ENCODE data around the gene USF1. TPM values are rescaled to one million over a fixed set of nuclear protein-coding genes. Genes with fewer than 3 reads are reported as not detected.
"Not testable (repeated sequence)": the region's sequence is repeated elsewhere in the genome, so short reads cannot be mapped to it uniquely, and the experiment has no call there.

USF1 gene
- total RNA-seq, 1 donor from 2014 or later: 158 TPM

DNA sequence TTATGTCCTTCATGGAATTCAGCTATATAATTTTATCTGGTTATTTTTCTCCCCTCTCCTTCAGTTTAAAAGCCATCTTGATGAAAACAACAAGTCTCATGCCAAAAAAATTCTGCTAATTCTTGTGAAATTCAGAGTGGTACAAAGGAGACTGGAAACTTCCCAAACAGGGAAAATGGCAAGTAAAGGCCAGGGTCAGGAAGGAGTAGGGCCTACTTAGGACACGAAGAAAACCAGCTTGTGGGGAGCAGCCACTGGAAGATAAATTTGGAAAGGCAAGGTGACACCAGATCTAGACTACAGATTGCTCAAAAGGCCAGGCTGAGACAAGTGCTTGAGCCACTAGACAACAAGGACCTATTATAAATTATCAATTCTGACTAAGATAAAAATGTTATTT is 13.4 kb downstream of the USF1 start:
- Mint-ChIP-seq H3K9me3 (ENCODE audit: unreplicated experiment) (no peaks in the 10 kb centered on the region), H3K27me3 (ENCODE audit: unreplicated experiment) (no peaks in the 10 kb centered on the region), H3K4me3 (ENCODE audit: unreplicated experiment) (no peak overlapping the region), H3K4me1 (ENCODE audit: low read depth, unreplicated experiment) (no peaks in the 10 kb centered on the region), H3K36me3 (ENCODE audit: unreplicated experiment) (peaks cover under 1% of the 10 kb centered on the region), H3K27ac (ENCODE audit: unreplicated experiment) (no peak overlapping the region)
- TF ChIP-seq, protein P1, sequence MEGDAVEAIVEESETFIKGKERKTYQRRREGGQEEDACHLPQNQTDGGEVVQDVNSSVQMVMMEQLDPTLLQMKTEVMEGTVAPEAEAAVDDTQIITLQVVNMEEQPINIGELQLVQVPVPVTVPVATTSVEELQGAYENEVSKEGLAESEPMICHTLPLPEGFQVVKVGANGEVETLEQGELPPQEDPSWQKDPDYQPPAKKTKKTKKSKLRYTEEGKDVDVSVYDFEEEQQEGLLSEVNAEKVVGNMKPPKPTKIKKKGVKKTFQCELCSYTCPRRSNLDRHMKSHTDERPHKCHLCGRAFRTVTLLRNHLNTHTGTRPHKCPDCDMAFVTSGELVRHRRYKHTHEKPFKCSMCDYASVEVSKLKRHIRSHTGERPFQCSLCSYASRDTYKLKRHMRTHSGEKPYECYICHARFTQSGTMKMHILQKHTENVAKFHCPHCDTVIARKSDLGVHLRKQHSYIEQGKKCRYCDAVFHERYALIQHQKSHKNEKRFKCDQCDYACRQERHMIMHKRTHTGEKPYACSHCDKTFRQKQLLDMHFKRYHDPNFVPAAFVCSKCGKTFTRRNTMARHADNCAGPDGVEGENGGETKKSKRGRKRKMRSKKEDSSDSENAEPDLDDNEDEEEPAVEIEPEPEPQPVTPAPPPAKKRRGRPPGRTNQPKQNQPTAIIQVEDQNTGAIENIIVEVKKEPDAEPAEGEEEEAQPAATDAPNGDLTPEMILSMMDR (IDR thresholded peaks at IDR 0.05; ENCODE audit: partially characterized antibody, unreplicated experiment): no peak
- DNase-seq: no peak

DNA sequence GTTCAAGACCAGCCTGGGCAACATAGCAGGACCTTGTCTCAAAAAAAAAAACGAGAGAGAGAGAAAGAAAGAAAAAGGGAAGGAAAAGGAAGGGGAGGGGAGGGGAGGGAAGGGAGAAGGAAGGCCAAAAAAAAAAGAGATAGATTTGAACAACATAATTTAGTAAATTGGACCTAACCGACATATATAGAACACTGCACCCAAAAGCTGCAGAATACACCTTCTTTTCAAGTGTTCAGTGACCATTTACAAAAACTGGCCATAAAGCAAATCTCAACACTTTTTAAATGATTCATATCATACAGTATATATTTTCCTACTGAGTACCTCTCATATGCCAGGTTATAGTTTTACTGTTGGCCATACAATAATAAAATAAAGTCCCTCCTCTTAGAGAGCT is 13.9 kb downstream of the USF1 start:
- Mint-ChIP-seq H3K4me3 (ENCODE audit: unreplicated experiment) (no peak overlapping the region), H3K4me1 (ENCODE audit: low read depth, unreplicated experiment) (no peaks in the 10 kb centered on the region), H3K27me3 (ENCODE audit: unreplicated experiment) (no peaks in the 10 kb centered on the region), H3K36me3 (ENCODE audit: unreplicated experiment) (peaks cover 5% of the 10 kb centered on the region), H3K9me3 (ENCODE audit: unreplicated experiment) (no peaks in the 10 kb centered on the region), H3K27ac (ENCODE audit: unreplicated experiment) (no peak overlapping the region)
- no peak for DNase-seq
- TF ChIP-seq, protein P1 (IDR thresholded peaks at IDR 0.05; ENCODE audit: partially characterized antibody, unreplicated experiment): no peak

DNA sequence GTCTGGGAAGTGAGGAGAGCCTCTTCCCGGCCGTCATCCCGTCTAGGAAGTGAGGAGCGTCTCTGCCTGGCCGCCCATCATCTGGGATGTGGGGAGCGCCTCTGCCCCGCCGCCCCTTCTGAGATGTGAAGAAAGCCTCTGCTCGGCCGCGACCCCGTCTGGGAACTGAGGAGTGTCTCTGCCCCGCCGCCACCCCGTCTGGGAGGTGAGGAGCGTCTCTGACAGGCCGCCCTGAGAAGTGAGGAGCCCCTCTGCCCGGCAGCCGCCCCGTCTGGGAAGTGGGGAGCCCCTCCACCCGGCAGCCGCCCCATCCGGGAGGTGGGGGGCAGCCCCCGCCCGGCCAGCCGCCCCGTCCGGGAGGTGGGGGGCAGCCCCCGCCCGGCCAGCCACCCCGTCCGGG is 16.3 kb downstream of the USF1 start:
- H3K36me3 Mint-ChIP-seq (ENCODE audit: unreplicated experiment); H3K27me3 Mint-ChIP-seq (ENCODE audit: unreplicated experiment); H3K9me3 Mint-ChIP-seq (ENCODE audit: unreplicated experiment); H3K4me1 Mint-ChIP-seq (ENCODE audit: low read depth, unreplicated experiment); H3K27ac Mint-ChIP-seq (ENCODE audit: unreplicated experiment); H3K4me3 Mint-ChIP-seq (ENCODE audit: unreplicated experiment); DNase-seq: not testable (repeated sequence)

DNA sequence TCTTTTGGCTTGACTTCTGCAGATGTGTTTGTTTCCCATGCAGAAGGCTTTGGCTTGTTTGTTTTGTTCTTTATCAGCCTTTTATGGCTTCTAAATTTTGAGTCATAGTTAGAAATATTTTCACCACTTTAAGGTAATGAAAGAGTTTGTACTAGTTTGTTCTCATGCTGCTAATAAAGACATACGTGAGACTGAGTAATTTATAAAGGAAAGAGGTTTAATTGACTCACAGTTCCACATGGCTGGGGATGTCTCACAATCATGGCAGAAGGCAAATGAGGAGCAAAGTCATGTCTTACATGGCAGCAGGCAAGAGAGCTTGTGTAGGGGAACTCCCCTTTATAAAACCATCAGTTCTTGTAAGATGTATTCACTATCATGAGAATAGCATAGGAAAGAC is 18.8 kb downstream of the USF1 start:
- not testable (repeated sequence) for H3K27me3 Mint-ChIP-seq (ENCODE audit: unreplicated experiment); H3K4me3 Mint-ChIP-seq (ENCODE audit: unreplicated experiment); H3K36me3 Mint-ChIP-seq (ENCODE audit: unreplicated experiment); H3K4me1 Mint-ChIP-seq (ENCODE audit: low read depth, unreplicated experiment); H3K27ac Mint-ChIP-seq (ENCODE audit: unreplicated experiment); DNase-seq; H3K9me3 Mint-ChIP-seq (ENCODE audit: unreplicated experiment)

DNA sequence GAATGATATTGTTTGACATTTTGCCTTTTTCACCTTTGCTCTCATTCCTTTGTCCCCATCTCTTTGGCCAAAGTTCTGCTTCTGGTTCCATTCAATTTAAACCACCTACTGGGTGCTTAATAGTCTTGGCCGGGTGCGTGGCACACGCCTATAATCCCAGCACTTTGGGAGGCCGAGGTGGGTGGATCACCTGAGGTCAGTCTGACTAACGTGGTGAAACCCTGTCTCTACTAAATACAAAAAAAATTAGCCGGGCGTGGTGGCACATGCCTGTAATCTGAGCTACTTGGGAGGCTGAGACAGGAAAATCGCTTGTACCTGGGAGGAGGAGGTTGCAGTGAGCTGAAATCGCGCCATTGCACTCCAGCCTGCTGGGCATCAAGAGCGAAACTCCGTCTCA is 23.3 kb downstream of the USF1 start:
- H3K27ac Mint-ChIP-seq (ENCODE audit: unreplicated experiment); DNase-seq; H3K9me3 Mint-ChIP-seq (ENCODE audit: unreplicated experiment); H3K36me3 Mint-ChIP-seq (ENCODE audit: unreplicated experiment); H3K4me1 Mint-ChIP-seq (ENCODE audit: low read depth, unreplicated experiment); H3K27me3 Mint-ChIP-seq (ENCODE audit: unreplicated experiment): not testable (repeated sequence)
- H3K4me3 Mint-ChIP-seq (ENCODE audit: unreplicated experiment): peak overlapping the region; percentile 51

DNA sequence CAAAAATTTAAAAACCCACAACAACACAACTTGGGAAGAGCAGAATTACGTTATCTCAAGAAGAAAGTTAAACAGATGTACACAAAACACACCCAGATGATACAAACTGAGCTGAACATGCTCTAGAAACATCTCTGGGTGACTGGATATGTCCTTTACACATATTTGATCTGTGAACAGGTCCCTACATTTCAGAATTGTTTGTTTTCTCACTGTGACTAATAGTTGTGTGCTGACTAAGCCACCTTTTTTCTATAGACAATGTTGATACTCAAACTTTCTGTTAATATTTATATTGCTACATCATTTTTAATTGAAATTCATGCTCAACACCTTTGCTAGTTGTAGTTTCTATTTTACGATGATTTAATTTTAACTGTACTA is 23.8 kb downstream of the USF1 start:
- TF ChIP-seq, protein P1 (IDR thresholded peaks at IDR 0.05; ENCODE audit: partially characterized antibody, unreplicated experiment): no peak
- H3K27ac Mint-ChIP-seq (ENCODE audit: unreplicated experiment): no peak overlapping the region
- peaks cover 1% of the 10 kb centered on the region for H3K9me3 Mint-ChIP-seq (ENCODE audit: unreplicated experiment)
- peaks cover 2% of the 10 kb centered on the region for H3K36me3 Mint-ChIP-seq (ENCODE audit: unreplicated experiment)
- DNase-seq: no peak
- peaks cover 3% of the 10 kb centered on the region for H3K4me1 Mint-ChIP-seq (ENCODE audit: low read depth, unreplicated experiment)
- peak overlapping the region; percentile 89 for H3K4me3 Mint-ChIP-seq (ENCODE audit: unreplicated experiment)
- no peaks in the 10 kb centered on the region for H3K27me3 Mint-ChIP-seq (ENCODE audit: unreplicated experiment)

Data from glutamatergic neuron (in vitro differentiated cells).